Psoas muscle (tissue), 8 donors: ENCODE measurements around the gene IDH3B. TPM values are rescaled to one million over a fixed set of nuclear protein-coding genes. Genes with fewer than 3 reads are reported as not detected.
"Not testable (repeated sequence)": the region's sequence is repeated elsewhere in the genome, so short reads cannot be mapped to it uniquely, and the experiment has no call there.

Experiments
- ATAC-seq, 4 donors: fragments of 200-7000 bp; cut with Tn5 transposase; one replicate each; pipeline ENCODE4 v1.9.1; 2020; ENCODE audit warnings: moderate library complexity in 3 of 4, mild to moderate bottlenecking in 2 of 4
- DNase-seq, 2 donors: peaks; one replicate each; pipeline ENCODE4 v3.0.0-alpha.2; 2020
- H3K27ac ChIP-seq: fragments of 200-600 bp; one replicate; pipeline ENCODE4 v1.8.0; 2022
- H3K27me3 ChIP-seq, 3 donors: fragments of 200-600 bp in 1 of 3; one replicate each; pipeline versions ENCODE4 v1.6.1 to v1.8.0; 2013 to 2022; ENCODE audit warnings: low read length in 2 of 3, mild to moderate bottlenecking in 2 of 3, moderate library complexity in 1 of 3; ENCODE audit not compliant: insufficient read depth in 3 of 3
- H3K36me3 ChIP-seq, 2 donors: fragments of 200-600 bp in 1 of 2; one replicate each; pipeline versions ENCODE4 v1.6.1 to v1.8.0; 2013 to 2022; ENCODE audit warnings: low read depth in 1 of 2, mild to moderate bottlenecking in 1 of 2, moderate library complexity in 1 of 2; ENCODE audit not compliant: insufficient read depth in 1 of 2
- H3K4me1 ChIP-seq: fragments of 200-600 bp; one replicate; pipeline ENCODE4 v1.8.0; 2022
- H3K4me3 ChIP-seq: fragments of 200-600 bp; one replicate; pipeline ENCODE4 v1.8.0; 2022; ENCODE audit warnings: mild to moderate bottlenecking
- H3K9me3 ChIP-seq: fragments of 200-600 bp; one replicate; pipeline ENCODE4 v1.8.0; 2022
- WGBS, 3 donors: extraction: QIAGEN DNeasy Blood & Tissue Kit; methylation state at CpG; one replicate each; pipeline versions ENCODE4 v1.1.6 to v1.1.7; 2013; 5-methylcytosine and 5-hydroxymethylcytosine counted together
- intact Hi-C, 2 donors: fragments of 100-400 bp; cut with DNase I; formaldehyde crosslinking; loops; one replicate each; pipeline versions ENCODE4 v1.11.0 to v1.14.2; 2022
- polyA plus RNA-seq, 3 donors: library from polyadenylated mRNA; stranded (reverse); fragments of 200-250 nt; gene quantifications; one replicate each; pipeline ENCODE4 v1.2.3, GENCODE V29; 2013
- total RNA-seq, 4 donors: library from RNA; stranded (reverse); fragmentation: NEBNext Ultra II Directional in 2 of 4; extraction: Animal tissue kit (Norgen Biotek cat#: 25700) in 2 of 4; gene quantifications; one replicate each; pipeline versions ENCODE4 v1.2.1 to v1.2.4, GENCODE V29; 2021 to 2023
- TF ChIP-seq, protein P1 (sequence below): fragments of 200-600 bp; IDR thresholded peaks from one replicate; pipeline ENCODE4 v1.8.0; 2022; ENCODE audit warnings: antibody characterized with exemption
- donor health status: healthy with polysubstance abuse.
- donor health status: DM: no; HTN: no; CAD: no; lungs with moderate emphysema.
- donor health status: Bipolar disorder and iron deficiency.
- donor health status: healthy.
- donor health status: DM: yes; HTN: yes; CAD: no.
- donor health status: DM: no; HTN: no; CAD: no.
- donor health status: DM: no; HTN: no; CAD: no.
- donor health status: DM: yes; HTN: yes; CAD: no.

The IDH3B gene
- total and polyA plus RNA-seq, 7 donors, result 58.8 to 262 (median 133) TPM

DNA sequence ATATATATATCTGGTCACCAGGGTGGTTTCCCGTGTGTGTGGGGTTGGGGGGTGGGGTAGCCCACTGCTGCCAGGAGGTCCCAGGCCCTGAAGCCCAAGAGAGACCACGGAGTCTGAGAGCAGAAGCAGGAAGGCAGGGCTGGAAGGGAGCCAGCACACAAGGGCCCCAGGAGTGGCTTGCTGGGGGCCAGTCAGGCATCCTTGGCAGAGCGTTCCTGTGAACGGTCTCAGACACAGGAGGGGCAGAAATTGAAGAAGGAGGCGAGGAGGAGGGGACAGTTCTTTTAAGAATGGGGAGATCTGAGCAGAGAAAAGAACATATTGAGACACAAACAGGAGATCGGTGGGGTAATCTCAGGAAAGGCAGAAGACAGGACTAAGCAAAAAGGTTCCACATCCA lies 26.7 kb upstream of the IDH3B start:
- no peak overlapping the region for H3K4me3 ChIP-seq
- TF ChIP-seq, protein P1, sequence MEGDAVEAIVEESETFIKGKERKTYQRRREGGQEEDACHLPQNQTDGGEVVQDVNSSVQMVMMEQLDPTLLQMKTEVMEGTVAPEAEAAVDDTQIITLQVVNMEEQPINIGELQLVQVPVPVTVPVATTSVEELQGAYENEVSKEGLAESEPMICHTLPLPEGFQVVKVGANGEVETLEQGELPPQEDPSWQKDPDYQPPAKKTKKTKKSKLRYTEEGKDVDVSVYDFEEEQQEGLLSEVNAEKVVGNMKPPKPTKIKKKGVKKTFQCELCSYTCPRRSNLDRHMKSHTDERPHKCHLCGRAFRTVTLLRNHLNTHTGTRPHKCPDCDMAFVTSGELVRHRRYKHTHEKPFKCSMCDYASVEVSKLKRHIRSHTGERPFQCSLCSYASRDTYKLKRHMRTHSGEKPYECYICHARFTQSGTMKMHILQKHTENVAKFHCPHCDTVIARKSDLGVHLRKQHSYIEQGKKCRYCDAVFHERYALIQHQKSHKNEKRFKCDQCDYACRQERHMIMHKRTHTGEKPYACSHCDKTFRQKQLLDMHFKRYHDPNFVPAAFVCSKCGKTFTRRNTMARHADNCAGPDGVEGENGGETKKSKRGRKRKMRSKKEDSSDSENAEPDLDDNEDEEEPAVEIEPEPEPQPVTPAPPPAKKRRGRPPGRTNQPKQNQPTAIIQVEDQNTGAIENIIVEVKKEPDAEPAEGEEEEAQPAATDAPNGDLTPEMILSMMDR, result no peak
- H3K9me3 ChIP-seq, result no peaks in the 10 kb centered on the region
- ATAC-seq, result no peak
- 70 to 82% (median 77%) methylated on average over 6 of the region's 6 CpGs for WGBS, 3 donors
- H3K27ac ChIP-seq, result no peak overlapping the region
- peaks cover 0 to 66% (median 16%) of the 10 kb centered on the region in 3 donors for H3K27me3 ChIP-seq
- DNase-seq, result no peak
- H3K36me3 ChIP-seq, result no peaks in the 10 kb centered on the region
- H3K4me1 ChIP-seq, result no peaks in the 10 kb centered on the region
- intact Hi-C loops, result loop anchor here in 1 of 2 donors (5.0 to 10.0 kb wide), 2 partner anchors 52 to 164 kb away; no protein-coding TSS in a partner anchor

DNA sequence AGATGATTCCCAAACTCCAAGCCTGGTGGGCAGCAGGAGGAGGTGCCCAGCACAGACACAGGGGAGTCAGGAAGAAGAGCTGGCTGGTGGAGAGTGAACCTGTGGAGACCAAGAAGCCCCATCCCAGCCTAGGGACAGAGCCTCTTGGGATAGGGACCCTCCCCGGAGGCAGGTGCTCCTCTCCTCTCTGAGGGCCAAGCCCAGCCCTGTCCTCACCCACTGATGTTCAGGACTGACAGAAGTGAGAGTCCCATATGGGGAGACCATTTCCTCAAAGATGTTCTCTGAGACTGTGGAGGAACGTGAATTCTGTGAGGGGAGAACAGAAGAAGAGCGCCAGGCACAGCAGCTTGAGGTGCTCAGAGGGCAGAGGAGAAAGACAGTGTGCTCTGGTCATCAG lies 26.2 kb upstream of the IDH3B start:
- TF ChIP-seq, protein P1, result no peak
- Histone ChIP-seq H3K4me3 (no peak overlapping the region), H3K36me3 (no peaks in the 10 kb centered on the region), H3K4me1 (no peaks in the 10 kb centered on the region), H3K9me3 (no peaks in the 10 kb centered on the region), H3K27me3 (peaks cover 0 to 62% (median 14%) of the 10 kb centered on the region in 3 donors), H3K27ac (no peak overlapping the region)
- 81 to 88% (median 84%) methylated on average over 3 of the region's 3 CpGs for WGBS, 3 donors
- no peak for DNase-seq
- intact Hi-C loops, result loop anchor here in 1 of 2 donors (5.0 to 10.0 kb wide), 2 partner anchors 52 to 165 kb away; no protein-coding TSS in a partner anchor
- ATAC-seq, result no peak

DNA sequence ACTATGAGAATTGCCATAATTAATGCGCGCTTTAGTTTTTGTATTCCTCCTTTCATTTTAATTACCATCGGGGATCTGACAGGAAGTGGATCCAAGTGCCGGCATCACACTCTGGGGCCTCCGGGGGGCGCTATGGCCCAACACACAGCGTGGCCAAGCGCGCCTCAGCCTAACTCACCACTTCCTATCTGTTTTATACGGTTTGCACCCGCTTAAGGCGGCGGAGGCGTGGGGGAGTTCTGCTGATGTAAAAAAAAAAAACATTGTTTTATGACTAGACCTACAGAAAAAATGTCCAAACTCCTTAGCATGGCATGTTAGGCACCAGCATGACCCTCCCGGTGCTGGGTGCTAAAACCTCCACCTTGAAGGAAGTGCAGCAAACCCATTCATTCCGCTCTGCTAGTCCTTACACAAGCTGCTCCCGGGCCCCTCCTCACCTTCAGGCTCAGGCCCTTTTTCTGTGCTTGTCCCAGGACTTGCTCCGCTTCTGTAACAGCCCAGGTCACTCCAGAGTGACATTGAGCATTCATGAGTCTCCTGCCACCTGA lies 24.1 kb upstream of the IDH3B start:
- DNase-seq (peak in 1 of 2 donors; percentile 34), ATAC-seq (no peak)
- Histone ChIP-seq H3K9me3 (no peaks in the 10 kb centered on the region), H3K4me1 (no peaks in the 10 kb centered on the region), H3K36me3 (no peaks in the 10 kb centered on the region), H3K27ac (no peak overlapping the region), H3K4me3 (no peak overlapping the region), H3K27me3 (peaks cover 0 to 45% (median 3%) of the 10 kb centered on the region in 3 donors)
- TF ChIP-seq, protein P1, result peak; percentile 36
- 19 to 21% (median 19%) methylated on average over 18 of the region's 18 CpGs for WGBS, 3 donors
- intact Hi-C loops, result no loop called here

DNA sequence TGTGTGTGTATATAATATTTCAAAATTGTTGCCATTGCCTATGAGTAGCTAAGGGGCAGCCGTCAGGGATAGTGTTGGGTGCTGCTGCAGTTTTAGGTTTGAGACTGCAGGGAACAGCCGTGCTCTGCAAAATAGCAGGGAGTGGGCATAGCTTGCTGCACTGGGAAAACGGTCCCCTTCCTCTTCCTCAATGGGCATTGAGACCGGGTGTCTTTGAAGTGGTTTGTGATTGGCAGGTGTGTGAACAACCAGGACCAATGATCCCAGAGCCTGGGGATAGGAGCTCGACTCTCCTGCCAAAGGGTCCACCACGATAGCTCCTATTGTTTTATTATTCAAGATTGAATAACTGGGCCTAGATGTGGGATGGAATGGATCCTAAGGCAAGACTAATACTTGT lies 23.5 kb upstream of the IDH3B start:
- no peak for ATAC-seq
- TF ChIP-seq, protein P1, result no peak
- intact Hi-C loops, result no loop called here
- no peaks in the 10 kb centered on the region for H3K36me3 ChIP-seq
- 35 to 39% (median 35%) methylated on average over 6 of the region's 6 CpGs for WGBS, 3 donors
- H3K4me1 ChIP-seq, result no peaks in the 10 kb centered on the region
- H3K27ac ChIP-seq, result no peak overlapping the region
- DNase-seq, result no peak
- no peak overlapping the region for H3K4me3 ChIP-seq
- peaks cover 0 to 45% (median 3%) of the 10 kb centered on the region in 3 donors for H3K27me3 ChIP-seq
- H3K9me3 ChIP-seq, result no peaks in the 10 kb centered on the region

DNA sequence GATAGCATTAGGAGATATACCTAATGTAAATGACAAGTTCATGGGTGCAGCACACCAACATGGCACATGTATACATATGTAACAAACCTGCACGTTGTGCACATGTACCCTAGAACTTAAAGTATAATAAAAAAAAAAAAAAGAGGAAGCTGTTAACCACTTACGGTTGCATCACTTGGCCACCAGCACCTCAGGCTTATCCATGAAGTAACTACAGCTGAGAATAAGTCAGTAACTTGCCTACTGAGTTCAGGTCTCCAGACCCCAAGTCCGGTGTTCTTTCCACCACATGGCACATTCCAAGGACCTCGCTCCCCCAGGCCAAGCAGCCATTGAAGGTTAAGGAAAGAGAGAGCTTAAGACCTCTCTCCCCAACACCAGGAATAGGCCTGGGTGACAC lies 20.8 kb upstream of the IDH3B start:
- H3K4me3 ChIP-seq, H3K4me1 ChIP-seq, DNase-seq, ATAC-seq, H3K36me3 ChIP-seq, H3K27ac ChIP-seq, intact Hi-C loops, H3K9me3 ChIP-seq: not testable (repeated sequence)
- peaks cover 0 to 33% (median 6%) of the 10 kb centered on the region in 3 donors for H3K27me3 ChIP-seq
- 77 to 89% (median 88%) methylated on average over 3 to 4 of the region's 4 CpGs for WGBS, 3 donors

DNA sequence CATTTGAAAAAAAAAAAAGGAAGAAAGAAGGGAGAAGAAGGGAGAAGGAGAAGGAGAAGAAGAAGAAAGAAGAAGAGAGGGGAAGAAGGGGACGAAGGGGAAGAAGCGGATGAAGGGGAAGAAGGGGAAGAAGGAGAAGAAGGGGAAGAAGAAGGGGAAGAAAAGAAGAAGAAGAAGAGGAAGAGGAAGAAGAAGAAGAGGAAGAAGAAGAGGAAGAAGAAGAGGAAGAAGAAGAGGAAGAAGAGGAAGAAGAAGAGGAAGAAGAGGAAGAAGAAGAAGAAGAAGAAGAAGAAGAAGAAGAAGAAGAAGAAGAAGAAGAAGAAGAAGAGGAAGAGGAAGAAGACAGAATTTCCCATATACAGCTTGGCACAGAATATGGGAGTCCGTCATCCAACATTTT lies 18.0 kb upstream of the IDH3B start:
- H3K27me3 ChIP-seq, intact Hi-C loops, ATAC-seq, H3K27ac ChIP-seq, DNase-seq, H3K9me3 ChIP-seq, H3K36me3 ChIP-seq, H3K4me3 ChIP-seq, H3K4me1 ChIP-seq: not testable (repeated sequence)
- 42 to 77% (median 71%) methylated on average over 3 of the region's 3 CpGs for WGBS, 3 donors
